NCI-H146 treated with DMSO at 0.1 percent for 48 hours (cell line): Measurements from ENCODE around the gene DTL.

ENCODE experiments used
- DNase-seq: peaks from one replicate; lab custom pipeline; 2025; ENCODE audit not compliant: unreplicated experiment; lab: John Stamatoyannopoulos, UW

DTL gene

DNA sequence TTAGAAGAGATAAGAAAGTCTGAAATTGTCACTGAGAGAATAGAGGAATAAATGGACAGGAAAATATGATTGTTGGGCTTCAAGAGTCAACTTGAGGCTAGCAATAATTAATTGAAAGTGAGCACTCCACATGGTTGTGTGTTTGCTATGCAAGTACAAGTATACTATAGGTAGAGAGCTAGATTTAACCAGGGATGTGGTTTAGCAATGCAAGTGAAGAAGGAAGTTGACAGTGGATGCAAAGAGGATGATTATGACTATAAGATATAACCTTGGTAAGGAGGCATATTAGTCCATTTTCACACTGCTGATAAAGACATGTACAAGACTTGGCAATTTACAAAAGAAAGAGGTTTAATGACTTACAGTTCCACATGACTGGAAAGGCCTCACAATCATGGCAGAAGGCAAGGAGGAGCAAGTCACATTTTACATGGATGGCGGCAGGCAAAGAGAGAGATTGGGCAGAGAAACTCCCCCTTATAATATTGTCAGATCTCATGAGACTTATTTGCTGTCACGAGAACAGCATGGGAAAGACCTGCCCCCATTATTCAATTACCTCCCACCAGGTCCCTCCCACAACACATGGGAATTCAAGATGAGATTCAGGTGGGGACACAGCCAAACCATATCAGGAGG, 47.3 kb downstream of the DTL start:
- no peak for DNase-seq

- no peak for DNase-seq
Observed at GRCh38 chr1:212089560-212090163, 54.1 kb downstream of the DTL start.

DNA sequence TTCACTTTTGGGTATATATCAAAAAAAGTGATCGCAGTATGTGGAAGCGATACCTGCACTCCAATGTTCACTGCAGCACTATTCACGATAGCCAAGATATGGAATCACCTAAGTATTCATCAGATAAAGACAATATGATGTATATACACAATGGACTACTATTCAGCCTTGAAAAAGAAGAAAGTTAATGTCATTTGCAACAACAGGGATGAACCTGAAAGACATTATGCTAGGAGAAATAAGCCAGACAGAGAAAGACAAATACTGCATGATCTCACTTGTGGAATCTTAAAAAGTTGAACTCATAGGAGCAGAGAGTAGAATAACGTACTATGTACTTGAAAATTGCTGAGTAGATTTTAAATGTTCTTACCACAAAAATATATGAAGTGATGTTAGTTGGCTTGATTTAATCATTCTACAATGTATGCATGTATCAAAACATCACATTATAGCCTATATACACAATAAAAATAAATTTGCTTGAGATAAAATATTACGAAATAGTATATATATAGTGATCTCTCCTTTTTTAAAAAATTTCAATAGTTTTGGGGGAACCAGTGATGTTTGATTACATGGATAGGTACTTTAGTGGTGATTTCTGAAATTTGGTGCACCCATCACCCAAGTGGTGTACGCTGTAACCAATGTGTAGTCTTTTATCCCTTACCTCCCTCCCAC, 56.0 kb downstream of the DTL start:
- DNase-seq, result no peak

- DNase-seq, result no peak
Observed at GRCh38 chr1:212097360-212097759, 61.8 kb downstream of the DTL start.

DNA sequence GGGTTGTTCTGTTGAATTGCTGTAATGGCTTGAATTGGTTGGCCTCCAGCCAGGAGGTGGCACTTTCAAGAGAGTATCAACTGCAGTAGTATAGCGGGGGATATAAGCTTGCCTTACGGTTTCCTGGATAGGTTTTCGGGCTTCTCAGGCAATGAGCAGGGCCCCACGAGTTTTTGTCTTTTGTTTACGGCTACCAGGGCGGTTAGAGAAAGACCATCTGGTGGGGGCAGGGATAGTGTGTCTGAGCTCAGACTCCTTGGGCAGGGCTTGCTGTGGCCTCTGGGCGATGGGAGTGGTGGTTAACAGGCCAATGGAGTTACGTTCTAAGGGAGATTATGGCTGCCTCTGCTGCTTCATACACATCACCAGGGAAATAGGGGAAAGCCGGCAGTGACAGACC, 62.8 kb downstream of the DTL start:
- no peak for DNase-seq

- DNase-seq, result no peak
Observed at GRCh38 chr1:212098771-212099170, 63.2 kb downstream of the DTL start.

DNA sequence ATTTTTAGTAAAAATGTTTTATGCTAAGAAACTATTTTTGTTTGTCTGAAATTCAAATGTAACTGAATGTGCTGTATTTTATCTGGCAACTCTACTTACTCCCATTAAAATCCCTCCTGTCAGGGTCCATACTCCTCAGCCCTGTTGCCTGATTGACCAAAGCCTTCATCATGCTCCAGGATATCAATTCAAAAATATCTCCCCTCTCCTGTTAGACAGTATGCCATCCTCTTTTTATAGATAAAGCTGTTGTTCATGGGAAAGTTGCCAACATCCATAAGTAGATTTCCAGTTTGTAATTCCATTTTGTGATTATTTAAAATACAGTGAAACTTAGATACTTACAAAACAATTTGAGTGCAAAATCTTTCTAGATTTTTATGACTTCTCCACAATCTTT, 65.7 kb downstream of the DTL start:
- no peak for DNase-seq

DNA sequence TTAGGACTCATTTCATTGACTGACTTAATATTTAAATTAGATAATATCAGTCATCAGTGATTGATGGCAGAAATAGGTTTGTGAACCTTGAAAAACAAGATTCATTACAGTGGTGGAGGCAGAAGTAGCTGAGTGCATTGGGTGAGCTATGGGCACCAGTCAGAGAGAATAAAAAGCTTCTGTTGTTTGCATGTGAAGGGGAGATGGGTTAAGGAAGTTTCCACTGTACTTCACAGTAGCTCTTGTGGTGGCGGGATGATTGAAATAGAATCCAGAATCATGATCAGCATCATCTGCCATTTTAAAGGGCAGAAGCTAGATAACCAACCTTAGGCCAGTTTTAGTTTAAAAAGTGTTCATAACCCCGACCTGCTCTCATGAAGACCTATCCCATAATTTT, 66.2 kb downstream of the DTL start:
- no peak for DNase-seq

- DNase-seq, result no peak
Observed at GRCh38 chr1:212104586-212105325, 69.2 kb downstream of the DTL start.

DNA sequence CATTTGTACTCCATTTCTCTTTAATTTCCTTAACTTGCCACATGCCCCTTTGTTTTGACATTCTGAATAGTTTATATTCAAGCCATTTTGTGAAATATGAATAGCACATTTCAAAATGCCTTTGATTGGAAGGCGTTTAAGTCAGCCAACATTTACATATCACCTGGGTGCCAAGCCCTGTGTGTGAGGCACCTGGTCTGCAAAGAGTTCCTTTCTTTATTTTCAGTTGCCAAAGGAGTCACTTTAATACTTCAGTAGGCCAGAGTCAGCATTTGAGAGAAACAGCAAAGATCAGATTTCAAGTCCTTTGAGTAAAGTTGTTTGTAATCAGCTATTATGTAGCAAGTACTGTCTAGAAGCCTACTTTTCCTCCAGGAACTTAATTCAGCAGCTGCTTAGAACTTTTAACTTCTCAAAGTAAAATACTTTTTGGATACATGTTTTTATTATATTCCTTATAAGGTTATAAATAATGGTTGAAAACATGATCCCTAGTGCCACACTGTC, 70.8 kb downstream of the DTL start:
- DNase-seq, result no peak

- no peak for DNase-seq
Observed at GRCh38 chr1:212107481-212107880, 71.9 kb downstream of the DTL start.

DNA sequence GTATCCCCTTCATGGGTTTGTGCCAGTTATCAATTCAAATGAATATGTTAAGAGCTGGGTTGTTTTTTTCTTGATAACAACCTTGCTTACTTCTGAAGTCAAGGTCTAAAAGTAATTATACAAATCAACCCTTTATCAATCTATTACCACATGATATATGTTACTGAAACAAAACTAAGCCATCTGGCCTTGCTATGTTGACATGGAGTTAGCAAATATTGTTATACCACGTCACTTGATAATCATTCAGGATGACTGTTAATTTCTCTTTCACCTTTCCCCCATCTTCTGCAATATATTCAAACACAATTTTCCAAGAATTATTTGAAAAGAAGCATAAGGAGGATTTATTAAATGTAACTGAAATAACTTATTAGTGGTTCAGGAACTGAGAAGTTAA, 72.6 kb downstream of the DTL start:
- DNase-seq, result no peak

DNA sequence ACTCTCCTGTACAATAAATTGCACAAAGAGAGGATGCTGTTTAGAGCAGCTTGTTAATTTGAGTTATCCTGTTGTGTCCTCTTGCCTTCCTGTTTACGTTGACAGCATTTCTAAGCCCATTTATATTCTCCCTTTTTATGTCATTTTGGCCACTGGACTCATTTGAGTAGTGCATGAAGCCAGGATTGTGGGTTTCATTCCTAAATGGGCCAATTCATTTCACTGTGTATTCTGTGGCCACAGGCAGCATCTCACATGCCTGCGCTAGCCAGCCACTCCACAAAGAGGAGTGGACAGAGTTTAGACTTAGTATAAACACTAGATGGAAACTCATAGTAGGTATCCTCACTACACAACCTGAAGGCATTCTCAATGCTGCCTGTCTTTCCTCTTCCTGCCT, 73.4 kb downstream of the DTL start:
- DNase-seq, result no peak

- no peak for DNase-seq
Observed at GRCh38 chr1:212109728-212110127, 74.2 kb downstream of the DTL start.

- no peak for DNase-seq
Observed at GRCh38 chr1:212110617-212111016, 75.1 kb downstream of the DTL start.

DNA sequence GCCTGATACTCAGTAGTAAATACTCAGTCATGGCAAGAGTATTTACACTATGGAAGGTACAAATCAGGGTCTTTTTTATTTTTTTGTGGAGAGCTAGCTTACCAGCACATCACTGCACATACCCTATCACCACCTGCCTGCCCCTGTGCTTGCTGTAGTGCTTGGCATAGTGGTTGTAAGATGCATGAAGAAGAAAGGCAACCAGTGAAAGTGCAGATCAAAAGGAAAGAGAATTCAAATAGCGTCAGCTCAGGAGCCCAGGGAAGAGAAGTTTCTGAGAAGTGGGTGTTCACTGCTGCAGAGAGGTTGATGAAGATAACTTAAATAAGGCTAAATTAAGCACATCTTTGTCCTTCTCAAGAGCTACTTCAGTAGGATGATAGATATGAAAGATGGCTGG, 76.0 kb downstream of the DTL start:
- DNase-seq, result no peak

GRCh38 chr1:212113706-212114105, 78.2 kb downstream of the DTL start:
- no peak for DNase-seq

DNA sequence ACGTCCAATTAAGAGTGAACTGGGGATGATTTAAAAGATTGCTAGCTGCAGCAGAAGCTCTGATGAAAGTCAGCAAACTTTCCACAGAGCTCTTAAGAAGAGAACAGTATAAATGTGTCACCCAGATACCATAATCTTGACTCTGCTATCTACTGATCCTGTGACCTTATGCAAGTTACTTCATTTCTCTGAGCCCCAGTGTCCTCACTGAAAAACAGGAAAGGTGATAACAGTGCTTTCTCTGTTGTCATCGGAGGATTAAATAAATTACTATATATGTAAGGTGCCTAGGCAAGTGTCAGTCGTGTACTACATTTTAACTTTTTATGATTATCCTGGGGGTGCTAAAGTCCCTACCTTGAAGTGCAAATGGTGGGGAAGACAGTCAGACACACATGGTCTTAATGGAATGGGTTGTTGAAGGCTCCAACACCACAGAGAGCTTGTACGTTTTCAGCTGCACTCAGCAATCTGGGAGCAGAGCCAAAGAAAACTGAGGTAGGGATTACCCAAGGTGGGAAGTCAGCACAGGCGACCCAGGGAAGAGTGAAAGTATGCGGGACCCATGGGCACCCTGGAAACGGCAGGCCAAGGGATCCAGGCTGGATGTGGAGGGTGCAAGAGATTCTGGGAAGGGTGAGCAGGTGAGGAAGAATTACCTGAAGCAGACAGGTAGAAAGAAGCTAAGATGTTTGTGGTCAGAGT, 82.8 kb downstream of the DTL start:
- no peak for DNase-seq

GRCh38 chr1:212118872-212119260, 83.3 kb downstream of the DTL start:
- no peak for DNase-seq

DNA sequence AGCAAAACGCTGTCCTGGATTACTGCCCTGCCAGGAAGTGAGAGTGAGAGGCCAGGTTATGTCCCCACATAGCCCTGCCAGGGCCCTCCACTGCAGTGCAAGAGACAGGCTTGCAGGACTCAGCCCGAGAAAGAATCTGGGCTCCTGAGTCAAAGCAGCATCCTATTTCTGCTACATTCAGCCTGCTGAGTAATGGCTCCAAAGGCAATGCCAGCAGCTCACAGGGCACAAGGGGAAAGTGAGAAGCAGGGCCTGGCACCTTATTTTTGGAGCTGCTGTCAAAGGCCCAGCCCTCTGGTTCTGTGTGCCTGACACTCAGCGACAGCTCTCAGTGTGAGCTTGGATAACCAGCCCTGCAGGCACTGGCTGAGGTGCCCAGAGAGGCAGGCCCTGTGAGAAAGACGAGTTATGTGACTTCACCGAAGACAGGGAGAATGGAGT, 83.9 kb downstream of the DTL start:
- DNase-seq, result no peak

GRCh38 chr1:212119863-212120262, 84.3 kb downstream of the DTL start:
- DNase-seq, result no peak
